GM20431 (cell line): ENCODE results near the gene RPS19.
"Not testable (repeated sequence)": the region's sequence is repeated elsewhere in the genome, so short reads cannot be mapped to it uniquely, and the experiment has no call there.

Experiments used
- in situ Hi-C: fragments of 300-500 bp; cut with MseI, MboI; formaldehyde crosslinking; loops from one replicate; pipeline ENCODE4 v1.15.0; 2020; ENCODE audit warnings: low sequenced_read_pairs; ENCODE audit not compliant: unreplicated experiment

RPS19 gene

GRCh38 chr19:41910992-41911888, 51.2 kb downstream of the RPS19 start:
- in situ Hi-C loops, result no loop called here

- in situ Hi-C loops, result no loop called here
Measured at GRCh38 chr19:41911889-41912731, 52.1 kb downstream of the RPS19 start.

GRCh38 chr19:41912899-41913537, 53.0 kb downstream of the RPS19 start:
- in situ Hi-C loops, result no loop called here

GRCh38 chr19:41913538-41914423, 53.7 kb downstream of the RPS19 start:
- in situ Hi-C loops, result no loop called here

- in situ Hi-C loops, result not testable (repeated sequence)
Measured at GRCh38 chr19:41914424-41914834, 54.4 kb downstream of the RPS19 start.

- in situ Hi-C loops, result no loop called here
Measured at GRCh38 chr19:41915021-41915775, 55.1 kb downstream of the RPS19 start.

- in situ Hi-C loops, result no loop called here
Measured at GRCh38 chr19:41915776-41916414, 55.8 kb downstream of the RPS19 start.

GRCh38 chr19:41917676-41918075, 57.6 kb downstream of the RPS19 start:
- in situ Hi-C loops, result no loop called here

- in situ Hi-C loops, result no loop called here
Measured at GRCh38 chr19:41918095-41918494, 58.0 kb downstream of the RPS19 start.

GRCh38 chr19:41918653-41919244, 58.7 kb downstream of the RPS19 start:
- in situ Hi-C loops, result no loop called here

GRCh38 chr19:41919948-41920712, 60.1 kb downstream of the RPS19 start:
- in situ Hi-C loops, result no loop called here

- in situ Hi-C loops, result no loop called here
Measured at GRCh38 chr19:41920882-41921576, 61.0 kb downstream of the RPS19 start.

GRCh38 chr19:41921577-41922576, 61.8 kb downstream of the RPS19 start:
- in situ Hi-C loops, result no loop called here
